B cell (primary cell): ENCODE results near the gene CADPS. TPM values are rescaled to one million over a fixed set of nuclear protein-coding genes. Genes with fewer than 3 reads are reported as not detected.

Source experiments
- ATAC-seq: fragments of 200-7000 bp; cut with Tn5 transposase; one replicate; pipeline ENCODE4 v1.10.0; 2021; ENCODE audit warnings: low read depth, mild to moderate bottlenecking, moderate number of reproducible peaks, moderate library complexity
- CTCF ChIA-PET: fragments of 350-600 bp; sonication (Branson Sonifier 250); formaldehyde crosslinking; loops from one replicate; lab custom pipeline; 2021; ENCODE audit warnings: antibody characterized with exemption, inconsistent platforms; lab: Charles Lee
- POLR2A ChIA-PET: fragments of 350-600 bp; sonication (Branson Sonifier 250); formaldehyde crosslinking; loops from one replicate; lab custom pipeline; 2021; ENCODE audit warnings: antibody characterized with exemption; lab: Charles Lee
- DNase-seq: peaks from one replicate; pipeline ENCODE4 v3.0.0; 2013
- H2AFZ ChIP-seq: 2 replicates; pipeline ENCODE4 v1.6.1; 2012; ENCODE audit warnings: mild to moderate bottlenecking, low read depth, low read length; ENCODE audit not compliant: insufficient read depth, poor library complexity, severe bottlenecking
- H3K27ac ChIP-seq, 2 donors: 1 replicate in 1 of 2; 2 replicates in 1 of 2; pipeline ENCODE4 v1.5.1; 2012 to 2013; ENCODE audit warnings: low read length in 2 of 2, mild to moderate bottlenecking in 2 of 2, moderate library complexity in 1 of 2
- H3K27me3 ChIP-seq, 4 experiments: fragments of 200-600 bp in 1 of 4; sonication (generic) in 1 of 4; replicated peaks in 1 of 4; 1 replicate in 2 of 4; 2 replicates in 2 of 4; pipeline versions ENCODE4 v1.6.1 to v1.7.0; 2013 to 2016; ENCODE audit warnings: low read length in 3 of 4, mild to moderate bottlenecking in 2 of 4, mixed read lengths in 1 of 4, moderate library complexity in 1 of 4; ENCODE audit not compliant: insufficient read depth in 4 of 4, control insufficient read depth in 3 of 4; ENCODE audit errors: control extremely low read depth in 1 of 4
- H3K36me3 ChIP-seq, 2 experiments: replicated peaks in 1 of 2; 1 replicate in 1 of 2; 2 replicates in 1 of 2; pipeline versions ENCODE4 v1.6.1 to v1.7.1; 2013; ENCODE audit warnings: low read length in 1 of 2; ENCODE audit not compliant: insufficient read depth in 2 of 2, control insufficient read depth in 1 of 2; ENCODE audit errors: control extremely low read depth in 1 of 2, extremely low read depth in 1 of 2
- H3K4me1 ChIP-seq, 2 donors: fragments of 200-600 bp in 1 of 2; sonication (generic) in 1 of 2; 1 replicate in 1 of 2; 2 replicates in 1 of 2; pipeline versions ENCODE4 v1.5.1 to v1.6.1; 2013 to 2017; ENCODE audit warnings: low read length in 2 of 2; ENCODE audit not compliant: control insufficient read depth in 2 of 2, insufficient read depth in 2 of 2
- H3K4me2 ChIP-seq: replicated peaks from 2 replicates; pipeline ENCODE3; 2012; ENCODE audit warnings: mild to moderate bottlenecking, low read depth, low read length; ENCODE audit not compliant: poor library complexity, severe bottlenecking
- H3K4me3 ChIP-seq, 5 experiments: fragments of 200-600 bp in 1 of 5; sonication (generic) in 1 of 5; 1 replicate in 3 of 5; 2 replicates in 2 of 5; pipeline versions ENCODE4 v1.5.1 to v1.7.0; 2011 to 2016; ENCODE audit warnings: low read length in 4 of 5, mild to moderate bottlenecking in 4 of 5, low read depth in 2 of 5, control low read depth in 1 of 5, moderate library complexity in 1 of 5; ENCODE audit not compliant: insufficient read depth in 1 of 5; ENCODE audit errors: control extremely low read depth in 1 of 5, extremely low read depth in 1 of 5
- H3K79me2 ChIP-seq: fragments of 200-600 bp; sonication (generic); one replicate; pipeline ENCODE4 v1.6.0; 2016; ENCODE audit warnings: low read length; ENCODE audit not compliant: control insufficient read depth, insufficient read depth
- H3K9ac ChIP-seq: fragments of 200-600 bp; sonication (generic); 2 replicates; pipeline ENCODE4 v1.6.1; 2017; ENCODE audit warnings: mild to moderate bottlenecking, low read length, moderate library complexity
- H3K9me3 ChIP-seq, 3 donors: one replicate each; pipeline versions ENCODE4 v1.6.1 to v1.7.1; 2013; ENCODE audit warnings: low read length in 2 of 3; ENCODE audit not compliant: control insufficient read depth in 2 of 3, insufficient read depth in 1 of 3; ENCODE audit errors: control extremely low read depth in 1 of 3
- H4K20me1 ChIP-seq: 2 replicates; pipeline ENCODE4 v1.6.0; 2012; ENCODE audit warnings: mild to moderate bottlenecking, low read length; ENCODE audit not compliant: insufficient read depth, control insufficient read depth, poor library complexity, severe bottlenecking
- H3K27ac Mint-ChIP-seq: one replicate; pipeline ENCODE4 v1.8.0; 2021; ENCODE audit warnings: mixed read lengths
- H3K27me3 Mint-ChIP-seq: one replicate; pipeline ENCODE4 v1.8.0; 2021; ENCODE audit warnings: mixed read lengths
- H3K4me1 Mint-ChIP-seq: one replicate; pipeline ENCODE4 v1.8.0; 2021; ENCODE audit warnings: mixed read lengths
- H3K4me3 Mint-ChIP-seq: one replicate; pipeline ENCODE4 v1.8.0; 2021; ENCODE audit warnings: mixed read lengths
- H3K9me3 Mint-ChIP-seq: one replicate; pipeline ENCODE4 v1.8.0; 2022; ENCODE audit warnings: mixed read lengths; ENCODE audit not compliant: insufficient read depth
- EZH2 ChIP-seq: IDR thresholded peaks from 2 replicates; pipeline ENCODE4 v1.6.1; 2012; ENCODE audit warnings: borderline replicate concordance, low read depth, mild to moderate bottlenecking, moderate library complexity, low read length; ENCODE audit not compliant: insufficient read depth, poor library complexity, severe bottlenecking
- WGBS: methylation state at CpG from one replicate; pipeline ENCODE4 v1.1.5; 2013; ENCODE audit warnings: missing lambda C conversion rate; ENCODE audit not compliant: insufficient coverage; 5-methylcytosine and 5-hydroxymethylcytosine counted together
- intact Hi-C: fragments of 100-400 bp; cut with micrococcal nuclease; formaldehyde crosslinking; loops from one replicate; pipeline ENCODE4 v1.10.0; 2022
- polyA plus RNA-seq: library from polyadenylated mRNA; depleted of rRNA; stranded (reverse); fragments of >200 nt; gene quantifications from 2 replicates; pipeline ENCODE4 v1.2.3, GENCODE V29; 2012
- total RNA-seq, 2 donors: library from RNA; stranded (reverse); fragments of 120-200 nt in 1 of 2; gene quantifications; 1 replicate in 1 of 2; 2 replicates in 1 of 2; pipeline versions ENCODE4 v1.2.3 to v1.2.4, GENCODE V29; 2013 to 2022
- TF ChIP-seq, protein P1 (sequence below): fragments of 200-600 bp; IDR thresholded peaks from one replicate; pipeline ENCODE4 v1.8.0; 2022; ENCODE audit warnings: antibody characterized with exemption, mild to moderate bottlenecking

CADPS gene
- total and polyA plus RNA-seq, 2 donors (not counting 1 experiment from before 2014, with no cell fraction given), result 0.16 to 0.22 TPM

GRCh38 chr3:62414786-62415185 is 460.4 kb downstream of the CADPS start:
- DNase-seq, result no peak
- Histone ChIP-seq H3K36me3 (no peaks in the 10 kb centered on the region), H4K20me1 (no peaks in the 10 kb centered on the region), H3K27ac (no peak overlapping the region), H3K4me3 (no peak overlapping the region), H2AFZ (no peak overlapping the region), H3K4me1 (no peaks in the 10 kb centered on the region), H3K9me3 (no peaks in the 10 kb centered on the region), H3K27me3 (no peaks in the 10 kb centered on the region), H3K4me2 (no peak overlapping the region), H3K9ac (no peak overlapping the region), H3K79me2 (no peaks in the 10 kb centered on the region)
- Mint-ChIP-seq H3K4me1 (no peaks in the 10 kb centered on the region), H3K9me3 (no peaks in the 10 kb centered on the region), H3K27ac (no peak overlapping the region), H3K4me3 (no peak overlapping the region), H3K27me3 (no peaks in the 10 kb centered on the region)
- WGBS, result 89% methylated on average over 4 of the region's 11 CpGs
- ChIA-PET POLR2A (no interaction called here), CTCF (no interaction called here)
- no peak for ATAC-seq
- TF ChIP-seq, protein P1, sequence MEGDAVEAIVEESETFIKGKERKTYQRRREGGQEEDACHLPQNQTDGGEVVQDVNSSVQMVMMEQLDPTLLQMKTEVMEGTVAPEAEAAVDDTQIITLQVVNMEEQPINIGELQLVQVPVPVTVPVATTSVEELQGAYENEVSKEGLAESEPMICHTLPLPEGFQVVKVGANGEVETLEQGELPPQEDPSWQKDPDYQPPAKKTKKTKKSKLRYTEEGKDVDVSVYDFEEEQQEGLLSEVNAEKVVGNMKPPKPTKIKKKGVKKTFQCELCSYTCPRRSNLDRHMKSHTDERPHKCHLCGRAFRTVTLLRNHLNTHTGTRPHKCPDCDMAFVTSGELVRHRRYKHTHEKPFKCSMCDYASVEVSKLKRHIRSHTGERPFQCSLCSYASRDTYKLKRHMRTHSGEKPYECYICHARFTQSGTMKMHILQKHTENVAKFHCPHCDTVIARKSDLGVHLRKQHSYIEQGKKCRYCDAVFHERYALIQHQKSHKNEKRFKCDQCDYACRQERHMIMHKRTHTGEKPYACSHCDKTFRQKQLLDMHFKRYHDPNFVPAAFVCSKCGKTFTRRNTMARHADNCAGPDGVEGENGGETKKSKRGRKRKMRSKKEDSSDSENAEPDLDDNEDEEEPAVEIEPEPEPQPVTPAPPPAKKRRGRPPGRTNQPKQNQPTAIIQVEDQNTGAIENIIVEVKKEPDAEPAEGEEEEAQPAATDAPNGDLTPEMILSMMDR, result no peak
- no peak for TF ChIP-seq EZH2
- intact Hi-C loops, result no loop called here

GRCh38 chr3:62413687-62414086 is 461.5 kb downstream of the CADPS start:
- Histone ChIP-seq H3K9me3 (no peaks in the 10 kb centered on the region), H3K4me1 (no peaks in the 10 kb centered on the region), H3K9ac (no peak overlapping the region), H3K4me2 (no peak overlapping the region), H3K27me3 (no peaks in the 10 kb centered on the region), H3K79me2 (no peaks in the 10 kb centered on the region), H3K27ac (no peak overlapping the region), H4K20me1 (no peaks in the 10 kb centered on the region), H2AFZ (no peak overlapping the region), H3K36me3 (no peaks in the 10 kb centered on the region), H3K4me3 (no peak overlapping the region)
- Mint-ChIP-seq H3K4me1 (no peaks in the 10 kb centered on the region), H3K27me3 (no peaks in the 10 kb centered on the region), H3K4me3 (no peak overlapping the region), H3K27ac (no peak overlapping the region), H3K9me3 (no peaks in the 10 kb centered on the region)
- DNase-seq (no peak), ATAC-seq (no peak)
- WGBS, result 67% methylated on average over 1 of the region's 2 CpGs
- intact Hi-C loops, result no loop called here
- TF ChIP-seq, protein P1, result no peak
- TF ChIP-seq EZH2, result no peak
- ChIA-PET CTCF (no interaction called here), POLR2A (no interaction called here)
